HFFc6 (cell line): ENCODE results near the gene ATP8A1. TPM values are rescaled to one million over a fixed set of nuclear protein-coding genes. Genes with fewer than 3 reads are reported as not detected.

Experiments
- DNase-seq: peaks from one replicate; pipeline ENCODE4 v3.0.0-alpha.2; 2018
- H3K27ac Mint-ChIP-seq: 2 replicates; pipeline ENCODE4 v1.8.0; 2020; ENCODE audit warnings: mild to moderate bottlenecking, mixed read lengths
- H3K27me3 Mint-ChIP-seq: 2 replicates; pipeline ENCODE4 v1.8.0; 2021; ENCODE audit warnings: mild to moderate bottlenecking, moderate library complexity, mixed read lengths; ENCODE audit not compliant: insufficient read depth
- H3K36me3 Mint-ChIP-seq: 2 replicates; pipeline ENCODE4 v1.8.0; 2021; ENCODE audit warnings: low read depth, mixed read lengths
- H3K4me1 Mint-ChIP-seq: 2 replicates; pipeline ENCODE4 v1.8.0; 2020; ENCODE audit warnings: low read depth, mixed read lengths
- H3K4me3 Mint-ChIP-seq: 2 replicates; pipeline ENCODE4 v1.8.0; 2020; ENCODE audit warnings: mild to moderate bottlenecking, moderate library complexity, mixed read lengths
- H3K9me3 Mint-ChIP-seq: 2 replicates; pipeline ENCODE4 v1.8.0; 2020; ENCODE audit warnings: mild to moderate bottlenecking, mixed read lengths
- total RNA-seq, 6 experiments: library from RNA; stranded (reverse); fragmentation: NEBNext Ultra II Directional; extraction: Animal tissue kit (Norgen Biotek cat#: 25700); gene quantifications; 2 replicates in 1 of 6; 3 replicates in 5 of 6; pipeline ENCODE4 v1.2.3, GENCODE V29; 2021
- TF ChIP-seq, protein P1 (sequence below): fragments of 200-600 bp; sonication (generic); IDR thresholded peaks from 2 replicates; pipeline ENCODE4 v1.5.0; 2021; ENCODE audit warnings: antibody characterized with exemption, mild to moderate bottlenecking

Gene ATP8A1
- total RNA-seq, 6 experiments from 2014 or later = 0.03 to 0.28 (median 0.11) TPM

- TF ChIP-seq, protein P1, sequence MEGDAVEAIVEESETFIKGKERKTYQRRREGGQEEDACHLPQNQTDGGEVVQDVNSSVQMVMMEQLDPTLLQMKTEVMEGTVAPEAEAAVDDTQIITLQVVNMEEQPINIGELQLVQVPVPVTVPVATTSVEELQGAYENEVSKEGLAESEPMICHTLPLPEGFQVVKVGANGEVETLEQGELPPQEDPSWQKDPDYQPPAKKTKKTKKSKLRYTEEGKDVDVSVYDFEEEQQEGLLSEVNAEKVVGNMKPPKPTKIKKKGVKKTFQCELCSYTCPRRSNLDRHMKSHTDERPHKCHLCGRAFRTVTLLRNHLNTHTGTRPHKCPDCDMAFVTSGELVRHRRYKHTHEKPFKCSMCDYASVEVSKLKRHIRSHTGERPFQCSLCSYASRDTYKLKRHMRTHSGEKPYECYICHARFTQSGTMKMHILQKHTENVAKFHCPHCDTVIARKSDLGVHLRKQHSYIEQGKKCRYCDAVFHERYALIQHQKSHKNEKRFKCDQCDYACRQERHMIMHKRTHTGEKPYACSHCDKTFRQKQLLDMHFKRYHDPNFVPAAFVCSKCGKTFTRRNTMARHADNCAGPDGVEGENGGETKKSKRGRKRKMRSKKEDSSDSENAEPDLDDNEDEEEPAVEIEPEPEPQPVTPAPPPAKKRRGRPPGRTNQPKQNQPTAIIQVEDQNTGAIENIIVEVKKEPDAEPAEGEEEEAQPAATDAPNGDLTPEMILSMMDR = no peak
- no peak overlapping the region for H3K4me3 Mint-ChIP-seq
- no peak for DNase-seq
- H3K9me3 Mint-ChIP-seq = no peaks in the 10 kb centered on the region
- no peaks in the 10 kb centered on the region for H3K36me3 Mint-ChIP-seq
- H3K27ac Mint-ChIP-seq = no peak overlapping the region
- H3K27me3 Mint-ChIP-seq = peaks cover 8% of the 10 kb centered on the region
- H3K4me1 Mint-ChIP-seq = no peaks in the 10 kb centered on the region
These were observed 10.7 kb downstream of the ATP8A1 start for GRCh38 chr4:42646013-42646784.

DNA sequence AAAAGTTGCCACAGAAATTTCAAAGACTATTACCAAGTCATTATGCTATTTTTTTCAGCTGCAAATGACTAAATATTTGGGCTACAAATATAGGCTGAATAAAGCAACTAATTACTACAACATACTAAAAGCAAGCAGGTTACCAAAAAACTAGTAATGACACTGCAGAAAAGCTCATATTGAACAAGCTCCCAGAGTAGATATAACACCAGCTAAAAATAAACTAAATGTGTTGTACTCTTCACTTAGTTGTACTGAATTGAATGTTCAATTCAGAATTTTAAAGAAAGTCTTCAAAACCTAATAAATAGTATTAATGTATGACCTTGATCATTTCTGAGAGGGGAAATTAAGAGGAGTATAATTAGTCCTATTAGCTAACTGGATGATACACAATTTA lies 12.0 kb downstream of the ATP8A1 start:
- H3K9me3 Mint-ChIP-seq = no peaks in the 10 kb centered on the region
- no peak for DNase-seq
- H3K4me1 Mint-ChIP-seq = no peaks in the 10 kb centered on the region
- H3K27me3 Mint-ChIP-seq = peaks cover 6% of the 10 kb centered on the region
- no peak overlapping the region for H3K4me3 Mint-ChIP-seq
- TF ChIP-seq, protein P1 = no peak
- H3K36me3 Mint-ChIP-seq = no peaks in the 10 kb centered on the region
- H3K27ac Mint-ChIP-seq = no peak overlapping the region

DNA sequence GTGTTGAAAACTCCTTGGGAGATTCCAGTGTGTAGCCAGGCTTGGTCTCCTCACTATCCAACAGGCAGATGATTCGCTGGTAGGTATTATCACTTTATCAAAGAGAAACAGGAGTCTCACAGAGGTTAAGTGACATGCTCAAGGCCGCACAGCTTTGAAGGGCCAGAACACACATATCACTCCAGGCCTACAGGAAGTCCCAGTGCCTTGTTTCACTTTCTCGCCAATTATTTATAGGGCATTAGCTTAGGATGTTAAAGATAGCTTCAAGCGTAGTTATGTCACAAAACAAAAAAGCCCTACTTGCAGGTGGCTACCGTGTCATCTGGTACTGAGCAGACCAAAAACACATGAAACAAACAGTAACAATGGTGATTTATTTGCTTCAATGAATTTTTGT lies 13.2 kb downstream of the ATP8A1 start:
- Mint-ChIP-seq H3K27me3 (peaks cover 6% of the 10 kb centered on the region), H3K9me3 (no peaks in the 10 kb centered on the region), H3K36me3 (no peaks in the 10 kb centered on the region), H3K4me3 (no peak overlapping the region), H3K27ac (no peak overlapping the region), H3K4me1 (no peaks in the 10 kb centered on the region)
- no peak for DNase-seq
- TF ChIP-seq, protein P1 = no peak

GRCh38 chr4:42642845-42643615 lies 13.9 kb downstream of the ATP8A1 start:
- no peaks in the 10 kb centered on the region for H3K36me3 Mint-ChIP-seq
- no peak overlapping the region for H3K27ac Mint-ChIP-seq
- no peaks in the 10 kb centered on the region for H3K4me1 Mint-ChIP-seq

GRCh38 chr4:42642101-42642797 lies 14.7 kb downstream of the ATP8A1 start:
- Mint-ChIP-seq H3K9me3 (no peaks in the 10 kb centered on the region), H3K27ac (no peak overlapping the region), H3K4me1 (no peaks in the 10 kb centered on the region), H3K36me3 (no peaks in the 10 kb centered on the region), H3K4me3 (no peak overlapping the region), H3K27me3 (peaks cover 6% of the 10 kb centered on the region)
- DNase-seq = no peak
- TF ChIP-seq, protein P1 = no peak

More at GRCh38 chr4:42642845-42643615, 13.9 kb downstream of the ATP8A1 start:
- no peak overlapping the region for H3K4me3 Mint-ChIP-seq
- DNase-seq = no peak
- no peaks in the 10 kb centered on the region for H3K9me3 Mint-ChIP-seq
- TF ChIP-seq, protein P1 = no peak
- H3K27me3 Mint-ChIP-seq = peaks cover 6% of the 10 kb centered on the region
